ENCODE results near the gene ONECUT2. TPM values are rescaled to one million over a fixed set of nuclear protein-coding genes. Genes with fewer than 3 reads are reported as not detected.

ONECUT2 gene
- total and polyA plus RNA-seq, 7 donors: under 0.01 to 0.03 TPM; not detected in 5

- H3K4me3 ChIP-seq: peak overlapping the region in 3 of 4 donors; percentile 21 to 37 (median 36)
- intact Hi-C loops (cut with DNase I): no loop called here
- peaks cover 0 to 6% (median under 1%) of the 10 kb centered on the region in 4 donors for H3K9me3 ChIP-seq
- DNase-seq: no peak
- no peak overlapping the region for H3K27ac ChIP-seq
- WGBS, 2 donors: 6 to 14% methylated on average over 99 of the region's 99 CpGs
- TF ChIP-seq EP300 (IDR thresholded peaks at IDR 0.05) (no peak), CTCF (IDR thresholded peaks at IDR 0.05) (no peak), POLR2A (IDR thresholded peaks at IDR 0.05) (no peak), POLR2AphosphoS5 (IDR thresholded peaks at IDR 0.05) (no peak)
- H3K27me3 ChIP-seq: peaks cover 52 to 98% (median 69%) of the 10 kb centered on the region in 3 donors
- peaks cover 0 to 24% (median 16%) of the 10 kb centered on the region in 4 donors for H3K4me1 ChIP-seq
- H3K36me3 ChIP-seq: no peaks in the 10 kb centered on the region
Observed at GRCh38 chr18:57428221-57429150, 6.7 kb upstream of the ONECUT2 start.

GRCh38 chr18:57429167-57430078 is 5.8 kb upstream of the ONECUT2 start:
- Histone ChIP-seq H3K36me3 (no peaks in the 10 kb centered on the region), H3K4me3 (peak overlapping the region in 1 of 4 donors; percentile 6), H3K27ac (no peak overlapping the region), H3K9me3 (peaks cover 0 to 6% (median under 1%) of the 10 kb centered on the region in 4 donors), H3K27me3 (peaks cover 61 to 100% (median 79%) of the 10 kb centered on the region in 3 donors), H3K4me1 (peaks cover 0 to 32% (median 24%) of the 10 kb centered on the region in 4 donors)
- no peak for DNase-seq
- intact Hi-C loops (cut with DNase I): no loop called here
- TF ChIP-seq POLR2A (IDR thresholded peaks at IDR 0.05) (no peak), POLR2AphosphoS5 (IDR thresholded peaks at IDR 0.05) (peak in 1 of 4 donors; percentile 4), EP300 (IDR thresholded peaks at IDR 0.05) (no peak), CTCF (IDR thresholded peaks at IDR 0.05) (no peak)
- WGBS, 2 donors: 8 to 16% methylated on average over 22 of the region's 22 CpGs

GRCh38 chr18:57430079-57431001 is 4.8 kb upstream of the ONECUT2 start:
- intact Hi-C loops (cut with DNase I): no loop called here
- TF ChIP-seq POLR2AphosphoS5 (IDR thresholded peaks at IDR 0.05): no peak
- TF ChIP-seq POLR2A (IDR thresholded peaks at IDR 0.05): no peak
- no peak for TF ChIP-seq EP300 (IDR thresholded peaks at IDR 0.05)
- TF ChIP-seq CTCF (IDR thresholded peaks at IDR 0.05): no peak
- Histone ChIP-seq H3K4me3 (peak overlapping the region in 1 of 4 donors; percentile 6), H3K27ac (no peak overlapping the region), H3K27me3 (peaks cover 62 to 100% (median 86%) of the 10 kb centered on the region in 3 donors), H3K4me1 (peaks cover 0 to 41% (median 31%) of the 10 kb centered on the region in 4 donors), H3K36me3 (no peaks in the 10 kb centered on the region), H3K9me3 (peaks cover 0 to 6% (median under 1%) of the 10 kb centered on the region in 4 donors)
- 6% methylated on average over 34 of the region's 34 CpGs for WGBS, 2 donors
- DNase-seq: no peak

- Histone ChIP-seq H3K27ac (no peak overlapping the region), H3K36me3 (no peaks in the 10 kb centered on the region), H3K27me3 (peaks cover 61 to 96% (median 88%) of the 10 kb centered on the region in 3 donors), H3K4me3 (no peak overlapping the region), H3K9me3 (peaks cover 0 to 6% (median under 1%) of the 10 kb centered on the region in 4 donors), H3K4me1 (peaks cover 0 to 43% (median 35%) of the 10 kb centered on the region in 4 donors)
- no peak for DNase-seq
- intact Hi-C loops (cut with DNase I): no loop called here
- WGBS, 2 donors: 12 to 16% methylated on average over 10 of the region's 10 CpGs
- TF ChIP-seq EP300 (IDR thresholded peaks at IDR 0.05) (no peak), CTCF (IDR thresholded peaks at IDR 0.05) (no peak), POLR2AphosphoS5 (IDR thresholded peaks at IDR 0.05) (no peak), POLR2A (IDR thresholded peaks at IDR 0.05) (no peak)
Observed at GRCh38 chr18:57431002-57431382, 4.2 kb upstream of the ONECUT2 start.

Measured in sigmoid colon (tissue), 7 donors.